Activated B cell treated with CpG ODN at 0.5 μM for 24 hours (primary cell): Measurements from ENCODE around the gene RNF212. TPM values are rescaled to one million over a fixed set of nuclear protein-coding genes. Genes with fewer than 3 reads are reported as not detected.

Source experiments
- ATAC-seq: fragments of 200-7000 bp; cut with Tn5 transposase; one replicate; pipeline ENCODE4 v1.10.0; 2021; ENCODE audit warnings: low read depth, mild to moderate bottlenecking, moderate library complexity
- CTCF ChIA-PET: fragments of 350-600 bp; sonication (Branson Sonifier 250); formaldehyde crosslinking; loops from one replicate; lab custom pipeline; 2021; ENCODE audit warnings: antibody characterized with exemption; lab: Charles Lee
- POLR2A ChIA-PET: fragments of 350-600 bp; sonication (Branson Sonifier 250); formaldehyde crosslinking; loops from one replicate; lab custom pipeline; 2021; ENCODE audit warnings: antibody characterized with exemption; lab: Charles Lee
- DNase-seq: peaks from one replicate; pipeline ENCODE4 v3.0.0; 2022
- H3K27ac Mint-ChIP-seq: one replicate; pipeline ENCODE4 v1.8.0; 2020; ENCODE audit warnings: mixed read lengths
- H3K27me3 Mint-ChIP-seq: one replicate; pipeline ENCODE4 v1.8.0; 2021; ENCODE audit warnings: mixed read lengths
- H3K36me3 Mint-ChIP-seq: one replicate; pipeline ENCODE4 v1.8.0; 2021; ENCODE audit warnings: low read depth, mixed read lengths
- H3K4me1 Mint-ChIP-seq: one replicate; pipeline ENCODE4 v1.8.0; 2021; ENCODE audit warnings: mixed read lengths
- H3K4me3 Mint-ChIP-seq: one replicate; pipeline ENCODE4 v1.8.0; 2020; ENCODE audit warnings: mild to moderate bottlenecking, mixed read lengths
- H3K9me3 Mint-ChIP-seq: one replicate; pipeline ENCODE4 v1.8.0; 2020; ENCODE audit warnings: mixed read lengths
- intact Hi-C: fragments of 100-400 bp; cut with micrococcal nuclease; formaldehyde crosslinking; loops from one replicate; pipeline ENCODE4 v1.15.1; 2024
- total RNA-seq: library from RNA; stranded (reverse); gene quantifications from 2 replicates; pipeline ENCODE4 v1.2.3, GENCODE V29; 2022
- TF ChIP-seq, protein P1 (sequence below): fragments of 200-600 bp; IDR thresholded peaks from one replicate; pipeline ENCODE4 v1.8.0; 2022; ENCODE audit warnings: antibody characterized with exemption, mild to moderate bottlenecking

The RNF212 gene
- total RNA-seq, 1 donor from 2014 or later = 2.4 TPM

GRCh38 chr4:1062419-1062818 is 50.9 kb downstream of the RNF212 start:
- no peak for ATAC-seq
- ChIA-PET POLR2A (no interaction called here), CTCF (no interaction called here)
- intact Hi-C loops = no loop called here
- Mint-ChIP-seq H3K27ac (no peak overlapping the region), H3K27me3 (peaks cover 41% of the 10 kb centered on the region), H3K36me3 (no peaks in the 10 kb centered on the region), H3K4me1 (no peaks in the 10 kb centered on the region), H3K9me3 (no peaks in the 10 kb centered on the region), H3K4me3 (no peak overlapping the region)
- TF ChIP-seq, protein P1, sequence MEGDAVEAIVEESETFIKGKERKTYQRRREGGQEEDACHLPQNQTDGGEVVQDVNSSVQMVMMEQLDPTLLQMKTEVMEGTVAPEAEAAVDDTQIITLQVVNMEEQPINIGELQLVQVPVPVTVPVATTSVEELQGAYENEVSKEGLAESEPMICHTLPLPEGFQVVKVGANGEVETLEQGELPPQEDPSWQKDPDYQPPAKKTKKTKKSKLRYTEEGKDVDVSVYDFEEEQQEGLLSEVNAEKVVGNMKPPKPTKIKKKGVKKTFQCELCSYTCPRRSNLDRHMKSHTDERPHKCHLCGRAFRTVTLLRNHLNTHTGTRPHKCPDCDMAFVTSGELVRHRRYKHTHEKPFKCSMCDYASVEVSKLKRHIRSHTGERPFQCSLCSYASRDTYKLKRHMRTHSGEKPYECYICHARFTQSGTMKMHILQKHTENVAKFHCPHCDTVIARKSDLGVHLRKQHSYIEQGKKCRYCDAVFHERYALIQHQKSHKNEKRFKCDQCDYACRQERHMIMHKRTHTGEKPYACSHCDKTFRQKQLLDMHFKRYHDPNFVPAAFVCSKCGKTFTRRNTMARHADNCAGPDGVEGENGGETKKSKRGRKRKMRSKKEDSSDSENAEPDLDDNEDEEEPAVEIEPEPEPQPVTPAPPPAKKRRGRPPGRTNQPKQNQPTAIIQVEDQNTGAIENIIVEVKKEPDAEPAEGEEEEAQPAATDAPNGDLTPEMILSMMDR = no peak
- DNase-seq = no peak

DNA sequence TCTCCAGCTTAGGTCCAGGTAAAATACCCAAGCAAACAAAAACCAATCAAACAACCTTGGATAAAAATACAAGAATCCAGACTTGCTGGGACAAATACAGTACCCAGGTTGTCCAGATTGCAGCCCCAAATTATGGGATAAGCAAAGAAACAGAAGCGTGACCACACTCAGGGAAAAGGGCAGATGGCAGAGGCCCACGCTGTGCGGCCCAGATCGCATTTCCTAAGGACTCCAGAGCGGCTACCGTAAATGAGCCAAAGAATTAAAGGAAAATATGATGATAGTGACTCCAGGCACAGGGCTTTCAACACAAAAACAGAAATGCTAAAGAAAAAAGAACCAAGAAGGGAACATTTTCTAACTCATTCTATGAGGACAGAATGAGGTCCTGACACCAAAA is 51.6 kb downstream of the RNF212 start:
- ChIA-PET CTCF (no interaction called here), POLR2A (no interaction called here)
- Mint-ChIP-seq H3K4me1 (peaks cover under 1% of the 10 kb centered on the region), H3K27me3 (peaks cover 38% of the 10 kb centered on the region), H3K36me3 (no peaks in the 10 kb centered on the region), H3K27ac (no peak overlapping the region), H3K9me3 (no peaks in the 10 kb centered on the region), H3K4me3 (no peak overlapping the region)
- TF ChIP-seq, protein P1 = no peak
- ATAC-seq = no peak
- intact Hi-C loops = no loop called here
- no peak for DNase-seq

GRCh38 chr4:1061056-1061700 is 52.2 kb downstream of the RNF212 start:
- Mint-ChIP-seq H3K36me3 (no peaks in the 10 kb centered on the region), H3K4me3 (no peak overlapping the region), H3K27ac (no peak overlapping the region), H3K4me1 (peaks cover 6% of the 10 kb centered on the region), H3K27me3 (peaks cover 34% of the 10 kb centered on the region), H3K9me3 (no peaks in the 10 kb centered on the region)
- intact Hi-C loops = no loop called here
- DNase-seq (no peak), ATAC-seq (no peak)
- ChIA-PET CTCF (no interaction called here), POLR2A (no interaction called here)
- TF ChIP-seq, protein P1 = no peak

- no peak overlapping the region for H3K4me3 Mint-ChIP-seq
- peaks cover 12% of the 10 kb centered on the region for H3K4me1 Mint-ChIP-seq
- DNase-seq (peak; percentile 0), ATAC-seq (no peak)
- intact Hi-C loops = no loop called here
- TF ChIP-seq, protein P1 = no peak
- no peak overlapping the region for H3K27ac Mint-ChIP-seq
- no peaks in the 10 kb centered on the region for H3K9me3 Mint-ChIP-seq
- peaks cover 31% of the 10 kb centered on the region for H3K27me3 Mint-ChIP-seq
- ChIA-PET CTCF (no interaction called here), POLR2A (no interaction called here)
- H3K36me3 Mint-ChIP-seq = no peaks in the 10 kb centered on the region
Observed at GRCh38 chr4:1060621-1061020, 52.7 kb downstream of the RNF212 start.

- Mint-ChIP-seq H3K36me3 (no peaks in the 10 kb centered on the region), H3K27ac (no peak overlapping the region), H3K4me3 (no peak overlapping the region), H3K4me1 (peaks cover 15% of the 10 kb centered on the region), H3K27me3 (peaks cover 31% of the 10 kb centered on the region), H3K9me3 (no peaks in the 10 kb centered on the region)
- CTCF ChIA-PET = no interaction called here
- TF ChIP-seq, protein P1 = no peak
- POLR2A ChIA-PET = no interaction called here
- intact Hi-C loops = no loop called here
- no peak for ATAC-seq
- peak; percentile 2 for DNase-seq
Observed at GRCh38 chr4:1060121-1060520, 53.2 kb downstream of the RNF212 start.
